Hematopoietic multipotent progenitor cell treated with erythropoietin and hydrocortisone succinate and interleukin-3 and kit ligand, for 17 days (in vitro differentiated cells): ENCODE results near the gene PAQR7.

Source experiments
- DNase-seq: peaks from one replicate; pipeline ENCODE4 v3.0.0-alpha.2; 2015; ENCODE audit warnings: low spot score

Gene PAQR7

DNA sequence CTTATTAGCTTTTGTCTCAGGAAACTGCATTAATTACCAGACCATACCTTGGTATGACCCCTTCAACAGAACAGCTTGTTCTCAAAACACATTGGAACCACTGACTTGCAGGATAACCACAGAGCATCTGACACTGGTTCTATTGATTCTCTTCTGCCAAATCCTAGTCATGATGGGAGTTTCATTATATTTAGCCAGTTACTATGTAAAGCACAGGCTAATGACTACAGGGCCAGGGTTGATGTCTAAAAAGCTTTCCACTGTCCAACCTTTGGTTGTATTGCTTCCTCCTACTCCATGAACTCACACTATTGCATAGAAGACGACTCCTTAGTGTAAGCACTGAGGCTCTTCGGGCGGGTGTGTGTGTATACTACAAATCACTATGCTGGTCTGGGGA, 27.0 kb upstream of the PAQR7 start:
- no peak for DNase-seq

DNA sequence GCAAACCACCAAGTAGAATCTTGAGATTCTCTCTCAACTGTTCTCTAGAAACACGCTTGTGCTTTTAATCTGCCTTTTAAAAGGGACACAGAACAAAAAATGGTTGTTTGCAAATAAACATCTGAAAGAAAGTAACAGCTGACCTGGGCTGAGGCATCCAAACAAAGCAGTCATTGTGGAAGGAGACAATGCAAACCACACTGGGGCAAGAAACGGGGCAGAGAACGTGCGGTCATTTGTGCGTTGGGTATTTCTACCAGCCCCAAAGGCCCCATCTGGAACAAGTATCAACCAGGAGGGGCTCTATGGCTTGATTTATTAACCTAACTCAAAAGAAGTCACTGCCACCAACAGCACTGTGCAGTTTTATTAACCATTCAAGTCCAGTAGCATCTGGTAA, 24.7 kb upstream of the PAQR7 start:
- DNase-seq = no peak

DNA sequence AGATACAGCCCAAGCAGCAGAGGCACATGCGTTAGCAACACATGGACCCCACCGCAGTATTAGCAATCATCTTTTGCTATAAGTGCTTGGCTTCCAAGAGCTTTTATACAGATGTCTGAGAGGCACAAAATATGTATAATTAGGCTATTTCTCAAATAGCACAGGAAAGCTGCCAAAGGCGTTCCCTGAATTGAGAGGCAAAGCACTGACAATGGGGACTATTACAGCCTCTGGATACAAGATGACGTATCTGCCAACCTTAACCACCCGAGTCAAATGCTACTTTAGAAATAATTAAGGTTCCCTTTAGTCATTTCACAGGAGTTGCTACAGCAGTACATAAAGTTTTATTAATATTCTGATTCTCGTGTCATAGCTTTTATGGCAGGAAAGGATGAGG, 24.3 kb upstream of the PAQR7 start:
- no peak for DNase-seq

DNA sequence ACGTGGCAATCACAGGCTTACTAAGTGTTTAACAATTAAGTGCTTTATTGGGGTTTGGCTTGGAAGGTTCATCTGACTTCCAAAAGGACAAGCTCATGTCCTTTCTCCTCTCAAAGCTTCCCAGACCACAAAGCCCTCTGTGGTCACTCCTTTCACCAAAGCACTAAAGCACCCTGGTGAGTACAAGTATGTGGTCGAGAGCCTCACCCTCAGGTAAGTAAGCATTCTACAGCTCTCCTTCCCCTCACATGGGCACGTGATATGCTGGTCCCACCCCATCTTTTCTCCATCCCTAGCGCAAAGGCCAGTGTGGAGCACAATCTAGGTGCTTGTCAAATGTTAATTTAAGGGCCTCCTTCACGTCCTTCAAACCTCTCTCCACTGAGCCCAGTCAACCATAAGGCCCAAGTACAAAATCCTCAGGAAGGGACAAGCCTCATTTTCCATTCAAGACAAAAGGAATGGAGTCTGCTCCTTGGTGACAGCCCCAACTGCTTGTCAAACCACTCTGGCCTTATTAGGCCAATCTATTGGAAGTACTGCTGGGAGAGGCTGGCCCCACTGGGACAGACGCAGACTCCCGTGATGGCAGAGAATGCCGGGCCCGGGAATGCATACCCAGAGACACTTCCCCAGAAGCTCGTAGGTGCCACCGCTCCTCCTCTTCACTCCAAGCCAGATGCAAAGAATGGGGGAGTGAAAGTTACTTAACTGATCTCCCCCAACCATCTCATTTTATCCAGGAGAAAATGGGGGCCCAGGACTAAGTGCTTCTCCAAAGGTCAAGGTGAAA, 22.9 kb upstream of the PAQR7 start:
- DNase-seq = no peak

DNA sequence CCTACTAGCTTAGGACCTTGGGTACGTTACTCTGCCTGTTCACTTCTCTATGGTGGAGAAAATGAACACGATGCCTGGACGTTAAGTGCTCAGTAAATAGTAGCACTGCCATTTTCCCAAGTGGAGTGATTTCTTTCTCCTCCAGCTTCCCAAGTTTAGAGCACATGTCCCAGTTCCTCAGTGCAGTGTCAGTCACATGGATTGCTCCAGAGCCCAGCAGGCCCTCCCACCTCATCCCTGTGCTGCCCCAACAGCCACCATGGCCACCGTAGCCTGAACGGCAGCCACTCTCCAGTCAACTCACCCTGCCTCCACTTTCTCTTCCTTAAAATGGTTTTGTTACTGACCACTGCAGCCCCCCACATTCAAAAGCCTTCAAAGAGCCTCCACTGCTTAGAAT, 22.2 kb upstream of the PAQR7 start:
- no peak for DNase-seq

GRCh38 chr1:25896266-25896665, 20.8 kb upstream of the PAQR7 start:
- no peak for DNase-seq

- DNase-seq = peak; percentile 84
These were observed 20.0 kb upstream of the PAQR7 start for GRCh38 chr1:25895365-25895990.

- no peak for DNase-seq
These were observed 17.6 kb upstream of the PAQR7 start for GRCh38 chr1:25893116-25893515.

GRCh38 chr1:25891606-25892005, 16.1 kb upstream of the PAQR7 start:
- DNase-seq = no peak

- DNase-seq = no peak
These were observed 14.9 kb upstream of the PAQR7 start for GRCh38 chr1:25890239-25891034.

DNA sequence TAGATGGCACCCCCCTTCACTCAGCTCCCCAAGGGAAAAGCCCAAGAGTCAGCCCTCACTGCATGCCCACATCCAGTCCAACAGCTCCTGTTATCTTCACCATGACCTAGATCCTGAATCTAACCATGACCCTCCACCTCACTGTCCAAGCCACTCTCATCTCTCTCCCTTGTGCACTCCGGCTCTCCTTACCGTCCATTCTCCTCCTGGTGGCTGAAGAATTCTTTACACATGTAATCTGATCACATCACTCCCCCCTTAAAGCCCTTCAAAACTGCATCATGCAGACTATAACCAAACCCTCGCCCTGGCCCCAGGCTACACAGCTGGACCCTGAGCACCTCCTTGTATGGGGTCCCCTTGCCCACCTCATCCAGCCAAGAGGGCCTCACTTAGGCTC, 14.0 kb upstream of the PAQR7 start:
- DNase-seq = no peak

DNA sequence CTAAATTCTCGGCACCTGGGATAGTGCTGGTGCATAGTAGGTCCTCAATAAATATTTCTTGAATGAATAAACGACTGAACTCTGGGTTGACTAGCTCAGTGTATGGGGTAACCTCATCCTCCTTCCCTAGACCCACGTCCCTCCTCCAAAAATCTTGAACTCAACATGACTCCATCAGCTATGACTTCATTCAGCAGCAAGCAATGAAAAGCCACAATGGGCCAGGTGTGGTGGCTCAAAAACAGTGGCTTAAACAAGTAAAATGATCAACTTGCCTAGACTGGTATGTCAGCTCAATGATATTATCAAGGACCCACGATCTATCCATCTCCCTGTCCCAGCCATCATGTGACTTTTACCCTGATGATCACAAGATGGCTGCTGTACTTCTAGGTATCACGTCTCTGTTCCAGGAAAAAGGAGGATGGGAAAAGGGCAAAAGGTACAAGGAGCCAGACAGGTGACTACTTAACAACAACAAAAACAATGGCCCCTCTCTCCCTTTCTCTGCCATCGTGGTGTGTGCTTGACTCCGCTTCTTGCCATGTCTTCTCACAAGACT, 13.0 kb upstream of the PAQR7 start:
- DNase-seq = no peak

DNA sequence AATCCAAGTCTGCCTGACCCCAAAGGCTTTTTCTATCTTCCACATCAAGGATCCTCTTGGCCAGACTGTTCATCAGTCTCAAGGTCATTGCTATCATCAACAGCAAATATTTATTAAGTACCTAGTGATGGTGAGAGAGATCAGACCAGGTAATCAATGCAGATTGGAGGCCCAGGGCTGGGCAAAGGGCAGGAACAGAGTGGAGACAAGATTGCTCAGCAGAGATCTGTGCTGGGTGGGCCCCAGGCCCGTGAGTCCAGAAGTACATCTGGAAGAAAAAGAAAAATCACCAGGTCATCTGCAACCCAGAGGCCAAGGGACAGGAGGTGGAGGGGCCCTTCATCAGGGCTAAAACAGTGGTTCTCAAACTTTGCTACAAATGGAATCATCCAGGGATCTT, 10.1 kb upstream of the PAQR7 start:
- DNase-seq = no peak

GRCh38 chr1:25881266-25881665, 5.8 kb upstream of the PAQR7 start:
- no peak for DNase-seq

- DNase-seq = no peak
These were observed 5.0 kb upstream of the PAQR7 start for GRCh38 chr1:25880518-25880917.

DNA sequence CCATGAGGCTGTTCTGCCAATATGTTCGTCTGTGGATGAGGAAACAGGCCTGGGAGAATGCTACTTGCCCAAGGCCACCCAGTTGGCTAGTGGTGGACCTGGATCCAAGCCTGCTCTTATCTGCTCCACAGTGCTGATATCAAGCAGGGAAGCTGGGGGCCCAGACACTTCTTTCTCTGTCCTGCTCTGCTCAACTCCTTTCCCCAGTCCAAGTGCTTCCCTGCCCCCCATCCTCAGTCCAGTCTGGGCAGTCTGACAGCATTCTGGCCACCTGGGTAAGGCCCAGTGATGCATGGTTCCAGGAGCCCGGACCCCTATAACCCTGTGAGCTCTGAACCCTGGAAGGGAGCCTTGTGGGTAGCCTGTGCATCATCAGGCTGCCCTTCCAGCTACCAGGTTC, 4.2 kb upstream of the PAQR7 start:
- no peak for DNase-seq

DNA sequence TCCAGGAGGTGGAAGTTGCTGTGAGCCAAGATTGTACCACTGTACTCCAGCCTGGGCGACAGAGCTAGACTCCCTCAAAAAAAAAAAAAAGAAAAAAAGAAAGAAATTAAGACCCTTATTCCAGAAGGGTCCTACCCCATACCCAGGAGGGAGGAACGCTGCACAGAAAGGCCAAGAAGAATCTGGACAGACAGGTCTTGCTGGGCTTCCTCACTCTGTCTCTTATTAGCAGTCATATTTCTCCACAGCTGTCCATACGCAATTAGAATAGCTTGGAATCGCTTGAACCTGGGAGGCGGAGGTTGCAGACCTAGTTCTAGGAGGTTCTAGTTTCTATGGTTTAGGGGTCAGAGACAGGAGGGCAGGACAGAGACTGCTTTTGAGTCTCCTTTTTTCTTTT, 3.2 kb upstream of the PAQR7 start:
- no peak for DNase-seq

DNA sequence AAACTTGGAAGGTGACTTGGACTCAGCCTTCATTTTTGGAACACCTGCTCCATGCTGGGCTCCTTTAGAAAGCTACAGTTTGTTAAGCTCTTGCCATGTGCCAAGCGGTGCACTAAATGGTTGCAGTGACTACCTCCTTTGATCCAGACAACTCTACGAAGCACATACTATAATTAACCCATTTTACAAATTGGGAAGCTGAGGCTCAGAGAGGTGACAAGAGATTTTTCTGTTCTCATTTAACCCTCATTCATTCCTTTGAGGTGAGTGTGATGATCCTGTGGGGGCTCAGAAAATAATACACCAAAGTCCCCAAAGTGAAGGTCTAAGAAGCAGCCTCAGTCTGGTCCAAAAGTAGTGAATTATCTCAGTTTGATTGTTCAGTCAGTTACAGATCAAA, 1.6 kb upstream of the PAQR7 start:
- no peak for DNase-seq

DNA sequence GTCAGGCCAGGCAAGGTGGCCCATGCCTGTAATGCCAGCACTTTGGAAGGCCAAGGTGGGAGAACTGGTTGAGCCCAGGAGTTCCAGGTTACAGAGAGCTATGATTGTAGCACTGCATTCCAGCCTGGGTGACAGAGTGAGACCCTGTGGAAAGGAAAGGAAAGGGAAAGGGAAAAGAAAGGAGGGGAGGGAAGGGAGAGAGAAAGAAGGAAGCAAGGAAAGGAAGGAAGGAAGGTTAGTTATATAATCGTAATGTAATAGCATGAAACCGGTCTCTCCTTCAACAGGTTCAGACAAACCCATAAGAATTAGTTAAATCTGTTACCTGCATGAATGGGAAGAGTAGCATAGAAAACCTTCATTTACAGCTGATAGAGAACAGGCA, 1.2 kb upstream of the PAQR7 start:
- no peak for DNase-seq

- DNase-seq = no peak
These were observed 566 bp upstream of the PAQR7 start for GRCh38 chr1:25875856-25876692.

DNA sequence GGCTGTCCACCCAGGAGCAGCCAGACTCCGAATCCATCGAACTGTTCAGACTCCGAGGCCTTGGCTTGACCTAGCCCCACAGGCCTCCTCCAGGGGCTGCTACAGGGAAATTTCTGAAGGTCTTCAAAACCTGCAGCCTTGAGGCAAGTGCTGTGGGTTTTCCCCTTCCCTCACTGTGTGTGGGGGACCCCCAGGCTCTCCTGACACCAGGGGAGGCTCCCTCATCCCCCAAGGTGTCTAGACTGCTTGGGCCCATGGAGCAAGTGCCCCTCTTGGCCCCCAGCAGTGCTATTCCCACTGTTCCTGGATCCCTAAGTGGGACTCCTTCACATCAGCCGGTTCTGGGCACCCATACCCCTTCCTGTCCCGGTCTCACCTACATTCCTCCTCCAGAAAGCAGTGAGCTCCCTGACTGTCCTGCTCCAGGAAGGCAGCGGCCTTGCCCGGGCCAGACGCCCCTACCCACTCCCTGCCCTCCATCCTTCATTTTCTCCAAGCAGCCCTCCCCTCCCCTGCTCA, 814 bp downstream of the PAQR7 start:
- DNase-seq = no peak

DNA sequence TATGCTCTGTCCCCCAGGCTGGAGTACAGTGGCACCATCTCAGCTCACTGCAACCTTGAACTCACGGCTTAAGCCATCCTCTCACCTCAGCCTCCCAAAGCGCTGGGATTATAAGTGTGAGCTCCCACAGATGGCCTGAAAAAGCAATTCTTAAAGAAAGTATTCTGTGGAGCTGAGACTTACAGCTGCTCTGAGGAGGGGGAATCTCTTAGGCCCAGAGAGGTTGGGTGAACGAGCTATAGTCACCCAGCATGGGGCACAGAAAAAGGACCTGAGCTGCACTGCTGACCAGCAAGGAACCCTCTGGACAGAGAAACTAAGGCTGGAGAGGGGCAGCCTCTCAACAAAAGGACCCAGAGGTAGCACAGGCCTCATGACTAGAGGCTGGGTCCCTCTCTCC, 1.3 kb downstream of the PAQR7 start:
- no peak for DNase-seq
